WTC11 (cell line): Measurements from ENCODE around the gene GCKR. TPM values are rescaled to one million over a fixed set of nuclear protein-coding genes. Genes with fewer than 3 reads are reported as not detected.

ENCODE experiments used
- ATAC-seq: fragments of 200-7000 bp; cut with Tn5 transposase; 2 replicates; pipeline ENCODE4 v1.10.0; 2021; ENCODE audit warnings: mild to moderate bottlenecking, moderate library complexity
- CTCF ChIA-PET: fragments of 300-600 bp; sonication (Branson Sonifier 250); formaldehyde crosslinking; loops from one replicate; lab custom pipeline; 2021; ENCODE audit warnings: antibody characterized with exemption; lab: Charles Lee
- POLR2A ChIA-PET: fragments of 350-600 bp; sonication (Branson Sonifier 250); formaldehyde crosslinking; loops from one replicate; lab custom pipeline; 2021; ENCODE audit warnings: antibody characterized with exemption; lab: Charles Lee
- DNase-seq: peaks from one replicate; pipeline ENCODE4 v3.0.0; 2021; ENCODE audit warnings: low spot score
- H3K27ac Mint-ChIP-seq: 2 replicates; pipeline ENCODE4 v1.8.0; 2021; ENCODE audit warnings: mixed read lengths
- H3K27me3 Mint-ChIP-seq: 2 replicates; pipeline ENCODE4 v1.8.0; 2021; ENCODE audit warnings: low read depth, mild to moderate bottlenecking, moderate library complexity, mixed read lengths
- H3K36me3 Mint-ChIP-seq: 2 replicates; pipeline ENCODE4 v1.8.0; 2021; ENCODE audit warnings: mixed read lengths
- H3K4me1 Mint-ChIP-seq: 2 replicates; pipeline ENCODE4 v1.8.0; 2022; ENCODE audit warnings: mixed read lengths
- H3K4me3 Mint-ChIP-seq: 2 replicates; pipeline ENCODE4 v1.8.0; 2021; ENCODE audit warnings: mild to moderate bottlenecking, moderate library complexity, mixed read lengths
- H3K9me3 Mint-ChIP-seq: 2 replicates; pipeline ENCODE4 v1.8.0; 2021; ENCODE audit warnings: mixed read lengths
- ELF4 ChIP-seq: sonication (generic); formaldehyde crosslinking; IDR thresholded peaks from 2 replicates; pipeline ENCODE4 v1.8.1; 2022; ENCODE audit warnings: low read depth, mild to moderate bottlenecking, moderate library complexity, missing genetic modification reagents
- FOXP1 ChIP-seq: sonication (generic); formaldehyde crosslinking; IDR thresholded peaks from 2 replicates; pipeline ENCODE4 v1.8.0; 2022; ENCODE audit warnings: missing genetic modification reagents, mild to moderate bottlenecking, moderate library complexity, borderline replicate concordance
- GABPB1 ChIP-seq: sonication (generic); formaldehyde crosslinking; IDR thresholded peaks from 2 replicates; pipeline ENCODE4 v1.8.1; 2023; ENCODE audit warnings: mild to moderate bottlenecking, missing genetic modification reagents
- GTF2I ChIP-seq: fragments of 250-450 bp; sonication (Bioruptor Pico); conservative IDR thresholded peaks from 2 replicates; pipeline ENCODE4 v1.4.0; 2021; ENCODE audit warnings: mild to moderate bottlenecking
- HMGA2 ChIP-seq: fragments of 250-450 bp; sonication (Bioruptor Pico); IDR thresholded peaks from 2 replicates; pipeline ENCODE4 v1.4.0; 2021; ENCODE audit warnings: mild to moderate bottlenecking, moderate library complexity
- NR1H2 ChIP-seq: sonication (generic); formaldehyde crosslinking; IDR thresholded peaks from 2 replicates; pipeline ENCODE4 v1.9.0; 2021; ENCODE audit warnings: mild to moderate bottlenecking, moderate library complexity, missing genetic modification reagents
- TEAD1 ChIP-seq: sonication (generic); formaldehyde crosslinking; IDR thresholded peaks from 2 replicates; pipeline ENCODE4 v1.8.0; 2022; ENCODE audit warnings: mild to moderate bottlenecking, missing genetic modification reagents
- ZNF138 ChIP-seq: sonication (generic); formaldehyde crosslinking; conservative IDR thresholded peaks from 2 replicates; pipeline ENCODE4 v1.8.1; 2022; ENCODE audit warnings: mild to moderate bottlenecking, moderate library complexity, missing genetic modification reagents
- total RNA-seq: library from RNA; stranded (reverse); gene quantifications from 3 replicates; pipeline ENCODE4 v1.2.3, GENCODE V29; 2021
- TF ChIP-seq, protein P1 (sequence below): fragments of 250-450 bp; sonication (Bioruptor Pico); IDR thresholded peaks from 2 replicates; pipeline ENCODE4 v1.8.0; 2021; ENCODE audit warnings: mild to moderate bottlenecking
- TF ChIP-seq, protein P2 (sequence below): sonication (generic); formaldehyde crosslinking; IDR thresholded peaks from 2 replicates; pipeline ENCODE4 v1.8.0; 2023; ENCODE audit warnings: mild to moderate bottlenecking, missing genetic modification reagents
- TF ChIP-seq, protein P3 (sequence below): sonication (generic); formaldehyde crosslinking; IDR thresholded peaks from 2 replicates; pipeline ENCODE4 v1.8.1; 2022; ENCODE audit warnings: low read depth, mild to moderate bottlenecking, moderate library complexity, missing genetic modification reagents, borderline replicate concordance
- TF ChIP-seq, protein P4 (sequence below): fragments of 250-450 bp; sonication (Bioruptor Pico); IDR thresholded peaks from 2 replicates; pipeline ENCODE4 v1.9.0; 2021; ENCODE audit warnings: mild to moderate bottlenecking
- TF ChIP-seq, protein P5 (sequence below): sonication (generic); formaldehyde crosslinking; IDR thresholded peaks from 2 replicates; pipeline ENCODE4 v1.8.0; 2022; ENCODE audit warnings: mild to moderate bottlenecking, missing genetic modification reagents
- TF ChIP-seq, protein P6 (sequence below): sonication (generic); formaldehyde crosslinking; IDR thresholded peaks from 2 replicates; pipeline ENCODE4 v1.8.0; 2022; ENCODE audit warnings: mild to moderate bottlenecking, missing genetic modification reagents
- TF ChIP-seq, protein P7 (sequence below): sonication (generic); formaldehyde crosslinking; IDR thresholded peaks from 2 replicates; pipeline ENCODE4 v1.8.0; 2022; ENCODE audit warnings: mild to moderate bottlenecking, missing genetic modification reagents

The GCKR gene
- total RNA-seq, 1 experiment from 2014 or later, result 0.72 TPM

DNA sequence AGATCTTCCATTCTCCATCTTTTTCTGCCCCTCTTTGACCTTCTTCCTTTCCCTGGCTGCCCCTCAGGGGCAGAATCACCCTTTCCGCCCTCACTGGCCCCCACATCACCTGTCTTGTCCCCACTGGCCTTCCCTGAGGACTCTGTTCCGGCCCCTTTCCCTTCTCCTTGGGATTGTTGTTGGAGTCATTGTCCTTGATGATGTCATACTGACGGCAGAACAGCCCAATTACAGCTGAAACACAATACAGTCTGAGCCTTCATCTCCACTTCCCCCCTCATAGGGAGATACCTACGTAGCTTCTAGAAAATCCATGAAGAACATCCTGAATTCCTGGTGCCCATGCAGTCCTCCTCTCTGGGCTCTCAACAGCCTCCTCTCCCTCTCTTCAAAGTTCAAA is 4.1 kb upstream of the GCKR start:
- CTCF ChIA-PET, result no interaction called here
- Mint-ChIP-seq H3K27me3 (peaks cover 48% of the 10 kb centered on the region), H3K27ac (no peak overlapping the region), H3K9me3 (no peaks in the 10 kb centered on the region), H3K36me3 (no peaks in the 10 kb centered on the region), H3K4me1 (peaks cover 30% of the 10 kb centered on the region), H3K4me3 (no peak overlapping the region)
- no peak for DNase-seq
- TF ChIP-seq, protein P1, sequence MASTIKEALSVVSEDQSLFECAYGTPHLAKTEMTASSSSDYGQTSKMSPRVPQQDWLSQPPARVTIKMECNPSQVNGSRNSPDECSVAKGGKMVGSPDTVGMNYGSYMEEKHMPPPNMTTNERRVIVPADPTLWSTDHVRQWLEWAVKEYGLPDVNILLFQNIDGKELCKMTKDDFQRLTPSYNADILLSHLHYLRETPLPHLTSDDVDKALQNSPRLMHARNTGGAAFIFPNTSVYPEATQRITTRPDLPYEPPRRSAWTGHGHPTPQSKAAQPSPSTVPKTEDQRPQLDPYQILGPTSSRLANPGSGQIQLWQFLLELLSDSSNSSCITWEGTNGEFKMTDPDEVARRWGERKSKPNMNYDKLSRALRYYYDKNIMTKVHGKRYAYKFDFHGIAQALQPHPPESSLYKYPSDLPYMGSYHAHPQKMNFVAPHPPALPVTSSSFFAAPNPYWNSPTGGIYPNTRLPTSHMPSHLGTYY (CRISPR knock-in tag), result no peak
- TF ChIP-seq NR1H2 (CRISPR knock-in tag), result no peak
- POLR2A ChIA-PET, result no interaction called here
- no peak for ATAC-seq

DNA sequence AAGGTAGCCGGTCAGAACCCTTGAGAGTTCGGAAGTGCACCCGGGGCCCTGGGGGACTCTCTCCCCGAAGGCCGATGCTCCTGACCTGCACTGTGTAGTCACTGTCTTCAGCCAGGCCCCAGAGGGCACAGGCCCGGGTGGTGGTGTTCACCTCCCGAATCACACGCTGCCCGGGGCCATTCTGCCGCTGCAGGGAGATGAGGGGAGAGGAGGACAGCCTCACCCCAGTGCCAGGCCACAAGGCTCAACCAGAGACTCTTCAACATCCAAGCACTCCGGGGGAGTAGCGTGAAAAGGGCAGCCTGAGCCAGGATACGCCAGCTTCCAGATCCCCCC is 2.7 kb upstream of the GCKR start:
- no peaks in the 10 kb centered on the region for H3K36me3 Mint-ChIP-seq
- no peak overlapping the region for H3K27ac Mint-ChIP-seq
- TF ChIP-seq, protein P2, sequence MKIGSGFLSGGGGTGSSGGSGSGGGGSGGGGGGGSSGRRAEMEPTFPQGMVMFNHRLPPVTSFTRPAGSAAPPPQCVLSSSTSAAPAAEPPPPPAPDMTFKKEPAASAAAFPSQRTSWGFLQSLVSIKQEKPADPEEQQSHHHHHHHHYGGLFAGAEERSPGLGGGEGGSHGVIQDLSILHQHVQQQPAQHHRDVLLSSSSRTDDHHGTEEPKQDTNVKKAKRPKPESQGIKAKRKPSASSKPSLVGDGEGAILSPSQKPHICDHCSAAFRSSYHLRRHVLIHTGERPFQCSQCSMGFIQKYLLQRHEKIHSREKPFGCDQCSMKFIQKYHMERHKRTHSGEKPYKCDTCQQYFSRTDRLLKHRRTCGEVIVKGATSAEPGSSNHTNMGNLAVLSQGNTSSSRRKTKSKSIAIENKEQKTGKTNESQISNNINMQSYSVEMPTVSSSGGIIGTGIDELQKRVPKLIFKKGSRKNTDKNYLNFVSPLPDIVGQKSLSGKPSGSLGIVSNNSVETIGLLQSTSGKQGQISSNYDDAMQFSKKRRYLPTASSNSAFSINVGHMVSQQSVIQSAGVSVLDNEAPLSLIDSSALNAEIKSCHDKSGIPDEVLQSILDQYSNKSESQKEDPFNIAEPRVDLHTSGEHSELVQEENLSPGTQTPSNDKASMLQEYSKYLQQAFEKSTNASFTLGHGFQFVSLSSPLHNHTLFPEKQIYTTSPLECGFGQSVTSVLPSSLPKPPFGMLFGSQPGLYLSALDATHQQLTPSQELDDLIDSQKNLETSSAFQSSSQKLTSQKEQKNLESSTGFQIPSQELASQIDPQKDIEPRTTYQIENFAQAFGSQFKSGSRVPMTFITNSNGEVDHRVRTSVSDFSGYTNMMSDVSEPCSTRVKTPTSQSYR, result no peak
- no peak for TF ChIP-seq GTF2I (CRISPR knock-in tag)
- TF ChIP-seq TEAD1 (CRISPR knock-in tag), result no peak
- TF ChIP-seq NR1H2 (CRISPR knock-in tag), result no peak
- TF ChIP-seq, protein P3, sequence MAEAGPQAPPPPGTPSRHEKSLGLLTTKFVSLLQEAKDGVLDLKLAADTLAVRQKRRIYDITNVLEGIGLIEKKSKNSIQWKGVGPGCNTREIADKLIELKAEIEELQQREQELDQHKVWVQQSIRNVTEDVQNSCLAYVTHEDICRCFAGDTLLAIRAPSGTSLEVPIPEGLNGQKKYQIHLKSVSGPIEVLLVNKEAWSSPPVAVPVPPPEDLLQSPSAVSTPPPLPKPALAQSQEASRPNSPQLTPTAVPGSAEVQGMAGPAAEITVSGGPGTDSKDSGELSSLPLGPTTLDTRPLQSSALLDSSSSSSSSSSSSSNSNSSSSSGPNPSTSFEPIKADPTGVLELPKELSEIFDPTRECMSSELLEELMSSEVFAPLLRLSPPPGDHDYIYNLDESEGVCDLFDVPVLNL (CRISPR knock-in tag), result no peak
- TF ChIP-seq, protein P4, sequence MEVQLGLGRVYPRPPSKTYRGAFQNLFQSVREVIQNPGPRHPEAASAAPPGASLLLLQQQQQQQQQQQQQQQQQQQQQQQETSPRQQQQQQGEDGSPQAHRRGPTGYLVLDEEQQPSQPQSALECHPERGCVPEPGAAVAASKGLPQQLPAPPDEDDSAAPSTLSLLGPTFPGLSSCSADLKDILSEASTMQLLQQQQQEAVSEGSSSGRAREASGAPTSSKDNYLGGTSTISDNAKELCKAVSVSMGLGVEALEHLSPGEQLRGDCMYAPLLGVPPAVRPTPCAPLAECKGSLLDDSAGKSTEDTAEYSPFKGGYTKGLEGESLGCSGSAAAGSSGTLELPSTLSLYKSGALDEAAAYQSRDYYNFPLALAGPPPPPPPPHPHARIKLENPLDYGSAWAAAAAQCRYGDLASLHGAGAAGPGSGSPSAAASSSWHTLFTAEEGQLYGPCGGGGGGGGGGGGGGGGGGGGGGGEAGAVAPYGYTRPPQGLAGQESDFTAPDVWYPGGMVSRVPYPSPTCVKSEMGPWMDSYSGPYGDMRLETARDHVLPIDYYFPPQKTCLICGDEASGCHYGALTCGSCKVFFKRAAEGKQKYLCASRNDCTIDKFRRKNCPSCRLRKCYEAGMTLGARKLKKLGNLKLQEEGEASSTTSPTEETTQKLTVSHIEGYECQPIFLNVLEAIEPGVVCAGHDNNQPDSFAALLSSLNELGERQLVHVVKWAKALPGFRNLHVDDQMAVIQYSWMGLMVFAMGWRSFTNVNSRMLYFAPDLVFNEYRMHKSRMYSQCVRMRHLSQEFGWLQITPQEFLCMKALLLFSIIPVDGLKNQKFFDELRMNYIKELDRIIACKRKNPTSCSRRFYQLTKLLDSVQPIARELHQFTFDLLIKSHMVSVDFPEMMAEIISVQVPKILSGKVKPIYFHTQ (CRISPR knock-in tag), result no peak
- TF ChIP-seq GABPB1 (CRISPR knock-in tag), result no peak
- TF ChIP-seq, protein P5, sequence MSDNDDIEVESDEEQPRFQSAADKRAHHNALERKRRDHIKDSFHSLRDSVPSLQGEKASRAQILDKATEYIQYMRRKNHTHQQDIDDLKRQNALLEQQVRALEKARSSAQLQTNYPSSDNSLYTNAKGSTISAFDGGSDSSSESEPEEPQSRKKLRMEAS, result no peak
- TF ChIP-seq ZNF138 (CRISPR knock-in tag), result no peak
- TF ChIP-seq, protein P6, sequence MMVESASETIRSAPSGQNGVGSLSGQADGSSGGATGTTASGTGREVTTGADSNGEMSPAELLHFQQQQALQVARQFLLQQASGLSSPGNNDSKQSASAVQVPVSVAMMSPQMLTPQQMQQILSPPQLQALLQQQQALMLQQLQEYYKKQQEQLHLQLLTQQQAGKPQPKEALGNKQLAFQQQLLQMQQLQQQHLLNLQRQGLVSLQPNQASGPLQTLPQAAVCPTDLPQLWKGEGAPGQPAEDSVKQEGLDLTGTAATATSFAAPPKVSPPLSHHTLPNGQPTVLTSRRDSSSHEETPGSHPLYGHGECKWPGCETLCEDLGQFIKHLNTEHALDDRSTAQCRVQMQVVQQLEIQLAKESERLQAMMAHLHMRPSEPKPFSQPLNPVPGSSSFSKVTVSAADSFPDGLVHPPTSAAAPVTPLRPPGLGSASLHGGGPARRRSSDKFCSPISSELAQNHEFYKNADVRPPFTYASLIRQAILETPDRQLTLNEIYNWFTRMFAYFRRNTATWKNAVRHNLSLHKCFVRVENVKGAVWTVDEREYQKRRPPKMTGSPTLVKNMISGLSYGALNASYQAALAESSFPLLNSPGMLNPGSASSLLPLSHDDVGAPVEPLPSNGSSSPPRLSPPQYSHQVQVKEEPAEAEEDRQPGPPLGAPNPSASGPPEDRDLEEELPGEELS (CRISPR knock-in tag), result no peak
- no peak for TF ChIP-seq ELF4 (CRISPR knock-in tag)
- TF ChIP-seq HMGA2 (CRISPR knock-in tag), result no peak
- TF ChIP-seq FOXP1, result no peak
- TF ChIP-seq, protein P7, sequence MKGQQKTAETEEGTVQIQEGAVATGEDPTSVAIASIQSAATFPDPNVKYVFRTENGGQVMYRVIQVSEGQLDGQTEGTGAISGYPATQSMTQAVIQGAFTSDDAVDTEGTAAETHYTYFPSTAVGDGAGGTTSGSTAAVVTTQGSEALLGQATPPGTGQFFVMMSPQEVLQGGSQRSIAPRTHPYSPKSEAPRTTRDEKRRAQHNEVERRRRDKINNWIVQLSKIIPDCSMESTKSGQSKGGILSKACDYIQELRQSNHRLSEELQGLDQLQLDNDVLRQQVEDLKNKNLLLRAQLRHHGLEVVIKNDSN (CRISPR knock-in tag), result no peak
- TF ChIP-seq, all 79 proteins: peak for 0
- Mint-ChIP-seq H3K4me1 (peaks cover 27% of the 10 kb centered on the region), H3K27me3 (peaks cover 58% of the 10 kb centered on the region), H3K4me3 (peak overlapping the region; percentile 76), H3K9me3 (no peaks in the 10 kb centered on the region)
- DNase-seq (no peak), ATAC-seq (no peak)
- ChIA-PET POLR2A (interaction anchor here (0.6 kb wide), 1 partner anchor 63 kb away, joined by 4 read pairs; no protein-coding TSS in a partner anchor), CTCF (interaction anchor here (0.5 to 2.2 kb wide), 3 partner anchors 93 to 1073 kb away, joined by 3 to 6 read pairs (median 5); no protein-coding TSS in a partner anchor)
